Measurements from ENCODE around the gene TMEM59.

- TF ChIP-seq, protein P1, sequence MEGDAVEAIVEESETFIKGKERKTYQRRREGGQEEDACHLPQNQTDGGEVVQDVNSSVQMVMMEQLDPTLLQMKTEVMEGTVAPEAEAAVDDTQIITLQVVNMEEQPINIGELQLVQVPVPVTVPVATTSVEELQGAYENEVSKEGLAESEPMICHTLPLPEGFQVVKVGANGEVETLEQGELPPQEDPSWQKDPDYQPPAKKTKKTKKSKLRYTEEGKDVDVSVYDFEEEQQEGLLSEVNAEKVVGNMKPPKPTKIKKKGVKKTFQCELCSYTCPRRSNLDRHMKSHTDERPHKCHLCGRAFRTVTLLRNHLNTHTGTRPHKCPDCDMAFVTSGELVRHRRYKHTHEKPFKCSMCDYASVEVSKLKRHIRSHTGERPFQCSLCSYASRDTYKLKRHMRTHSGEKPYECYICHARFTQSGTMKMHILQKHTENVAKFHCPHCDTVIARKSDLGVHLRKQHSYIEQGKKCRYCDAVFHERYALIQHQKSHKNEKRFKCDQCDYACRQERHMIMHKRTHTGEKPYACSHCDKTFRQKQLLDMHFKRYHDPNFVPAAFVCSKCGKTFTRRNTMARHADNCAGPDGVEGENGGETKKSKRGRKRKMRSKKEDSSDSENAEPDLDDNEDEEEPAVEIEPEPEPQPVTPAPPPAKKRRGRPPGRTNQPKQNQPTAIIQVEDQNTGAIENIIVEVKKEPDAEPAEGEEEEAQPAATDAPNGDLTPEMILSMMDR (IDR thresholded peaks at IDR 0.05): no peak
- TF ChIP-seq, protein P2, sequence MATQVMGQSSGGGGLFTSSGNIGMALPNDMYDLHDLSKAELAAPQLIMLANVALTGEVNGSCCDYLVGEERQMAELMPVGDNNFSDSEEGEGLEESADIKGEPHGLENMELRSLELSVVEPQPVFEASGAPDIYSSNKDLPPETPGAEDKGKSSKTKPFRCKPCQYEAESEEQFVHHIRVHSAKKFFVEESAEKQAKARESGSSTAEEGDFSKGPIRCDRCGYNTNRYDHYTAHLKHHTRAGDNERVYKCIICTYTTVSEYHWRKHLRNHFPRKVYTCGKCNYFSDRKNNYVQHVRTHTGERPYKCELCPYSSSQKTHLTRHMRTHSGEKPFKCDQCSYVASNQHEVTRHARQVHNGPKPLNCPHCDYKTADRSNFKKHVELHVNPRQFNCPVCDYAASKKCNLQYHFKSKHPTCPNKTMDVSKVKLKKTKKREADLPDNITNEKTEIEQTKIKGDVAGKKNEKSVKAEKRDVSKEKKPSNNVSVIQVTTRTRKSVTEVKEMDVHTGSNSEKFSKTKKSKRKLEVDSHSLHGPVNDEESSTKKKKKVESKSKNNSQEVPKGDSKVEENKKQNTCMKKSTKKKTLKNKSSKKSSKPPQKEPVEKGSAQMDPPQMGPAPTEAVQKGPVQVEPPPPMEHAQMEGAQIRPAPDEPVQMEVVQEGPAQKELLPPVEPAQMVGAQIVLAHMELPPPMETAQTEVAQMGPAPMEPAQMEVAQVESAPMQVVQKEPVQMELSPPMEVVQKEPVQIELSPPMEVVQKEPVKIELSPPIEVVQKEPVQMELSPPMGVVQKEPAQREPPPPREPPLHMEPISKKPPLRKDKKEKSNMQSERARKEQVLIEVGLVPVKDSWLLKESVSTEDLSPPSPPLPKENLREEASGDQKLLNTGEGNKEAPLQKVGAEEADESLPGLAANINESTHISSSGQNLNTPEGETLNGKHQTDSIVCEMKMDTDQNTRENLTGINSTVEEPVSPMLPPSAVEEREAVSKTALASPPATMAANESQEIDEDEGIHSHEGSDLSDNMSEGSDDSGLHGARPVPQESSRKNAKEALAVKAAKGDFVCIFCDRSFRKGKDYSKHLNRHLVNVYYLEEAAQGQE (IDR thresholded peaks at IDR 0.05; ENCODE audit: insufficient read depth in 1 of 2, low read depth in 2 of 2, low read length in 1 of 2): no peak
- no peak for TF ChIP-seq SIN3A (IDR thresholded peaks at IDR 0.05; ENCODE audit: borderline replicate concordance, insufficient read depth, low read depth, low read length)
- no peak for TF ChIP-seq POLR2AphosphoS5 (IDR thresholded peaks at IDR 0.05; ENCODE audit: low read depth, low read length)
- no peak for TF ChIP-seq TCF7L2 (IDR thresholded peaks at IDR 0.05; ENCODE audit: low read depth, low read length)
Observed at GRCh38 chr1:53986458-53986857, 66.5 kb downstream of the TMEM59 start.

Measured in Panc1 (cell line).